SH-SY5Y (cell line): ENCODE data around the gene RPAP2.

Experiments used
- GATA2 ChIP-seq: IDR thresholded peaks from 2 replicates; pipeline ENCODE4 v1.6.1; 2011; ENCODE audit warnings: mild to moderate bottlenecking, low read depth, low read length
- GATA3 ChIP-seq: IDR thresholded peaks from 2 replicates; pipeline ENCODE4 v1.6.1; 2011; ENCODE audit warnings: low read depth, mild to moderate bottlenecking, low read length, moderate library complexity

- TF ChIP-seq GATA2: no peak
- no peak for TF ChIP-seq GATA3
Measured at GRCh38 chr1:92409946-92410549, 111.2 kb downstream of the RPAP2 start.
